ENCODE measurements around the gene ATG9B. TPM values are rescaled to one million over a fixed set of nuclear protein-coding genes. Genes with fewer than 3 reads are reported as not detected.

Gene ATG9B
- total RNA-seq, 3 donors from 2014 or later (not counting 1 experiment from before 2014, with no cell fraction given): 4.4 to 4.6 (median 4.5) TPM

DNA sequence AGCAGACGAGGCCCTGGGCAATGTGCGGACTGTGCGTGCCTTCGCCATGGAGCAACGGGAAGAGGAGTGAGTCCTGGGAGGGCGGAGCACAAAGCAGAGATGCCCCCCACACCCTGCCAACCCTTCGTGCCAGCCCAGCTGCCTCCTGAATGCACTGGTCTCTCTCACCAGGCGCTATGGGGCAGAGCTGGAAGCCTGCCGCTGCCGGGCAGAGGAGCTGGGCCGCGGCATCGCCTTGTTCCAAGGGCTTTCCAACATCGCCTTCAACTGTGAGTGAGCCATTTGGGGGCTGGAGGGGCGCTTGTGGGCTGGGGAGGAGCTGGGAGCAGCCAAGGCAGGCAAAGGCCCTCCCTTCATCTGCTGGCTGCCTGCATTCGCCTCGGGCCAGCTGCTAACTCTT, 11.6 kb upstream of the ATG9B start:
- TF ChIP-seq, protein P1, sequence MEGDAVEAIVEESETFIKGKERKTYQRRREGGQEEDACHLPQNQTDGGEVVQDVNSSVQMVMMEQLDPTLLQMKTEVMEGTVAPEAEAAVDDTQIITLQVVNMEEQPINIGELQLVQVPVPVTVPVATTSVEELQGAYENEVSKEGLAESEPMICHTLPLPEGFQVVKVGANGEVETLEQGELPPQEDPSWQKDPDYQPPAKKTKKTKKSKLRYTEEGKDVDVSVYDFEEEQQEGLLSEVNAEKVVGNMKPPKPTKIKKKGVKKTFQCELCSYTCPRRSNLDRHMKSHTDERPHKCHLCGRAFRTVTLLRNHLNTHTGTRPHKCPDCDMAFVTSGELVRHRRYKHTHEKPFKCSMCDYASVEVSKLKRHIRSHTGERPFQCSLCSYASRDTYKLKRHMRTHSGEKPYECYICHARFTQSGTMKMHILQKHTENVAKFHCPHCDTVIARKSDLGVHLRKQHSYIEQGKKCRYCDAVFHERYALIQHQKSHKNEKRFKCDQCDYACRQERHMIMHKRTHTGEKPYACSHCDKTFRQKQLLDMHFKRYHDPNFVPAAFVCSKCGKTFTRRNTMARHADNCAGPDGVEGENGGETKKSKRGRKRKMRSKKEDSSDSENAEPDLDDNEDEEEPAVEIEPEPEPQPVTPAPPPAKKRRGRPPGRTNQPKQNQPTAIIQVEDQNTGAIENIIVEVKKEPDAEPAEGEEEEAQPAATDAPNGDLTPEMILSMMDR (IDR thresholded peaks at IDR 0.05): no peak
- H3K9me3 ChIP-seq (ENCODE audit: control insufficient read depth, insufficient read depth, low read length): no peaks in the 10 kb centered on the region
- H3K27ac Mint-ChIP-seq: no peak overlapping the region
- no peak overlapping the region for H3K4me3 Mint-ChIP-seq
- H3K4me3 ChIP-seq (ENCODE audit: low read length): no peak overlapping the region
- ATAC-seq (no peak), DNase-seq (no peak)
- H3K27ac ChIP-seq (ENCODE audit: low read length): no peak overlapping the region
- no peaks in the 10 kb centered on the region for H3K4me1 ChIP-seq (ENCODE audit: control insufficient read depth, insufficient read depth, low read length)
- no peaks in the 10 kb centered on the region for H3K36me3 Mint-ChIP-seq
- WGBS (ENCODE audit: insufficient coverage): 96% methylated on average over 17 of the region's 17 CpGs
- peaks cover 9 to 14% of the 10 kb centered on the region in 2 donors for H3K4me1 Mint-ChIP-seq
- peaks cover 23% of the 10 kb centered on the region for H3K36me3 ChIP-seq (ENCODE audit: control insufficient read depth, insufficient read depth, low read length)
- no peaks in the 10 kb centered on the region for H3K27me3 ChIP-seq (ENCODE audit: control insufficient read depth, insufficient read depth, low read length)
- no peaks in the 10 kb centered on the region for H3K27me3 Mint-ChIP-seq (ENCODE audit: low read depth in 2 of 2)
- intact Hi-C loops (cut with micrococcal nuclease): no loop called here
- no peaks in the 10 kb centered on the region for H3K9me3 Mint-ChIP-seq

DNA sequence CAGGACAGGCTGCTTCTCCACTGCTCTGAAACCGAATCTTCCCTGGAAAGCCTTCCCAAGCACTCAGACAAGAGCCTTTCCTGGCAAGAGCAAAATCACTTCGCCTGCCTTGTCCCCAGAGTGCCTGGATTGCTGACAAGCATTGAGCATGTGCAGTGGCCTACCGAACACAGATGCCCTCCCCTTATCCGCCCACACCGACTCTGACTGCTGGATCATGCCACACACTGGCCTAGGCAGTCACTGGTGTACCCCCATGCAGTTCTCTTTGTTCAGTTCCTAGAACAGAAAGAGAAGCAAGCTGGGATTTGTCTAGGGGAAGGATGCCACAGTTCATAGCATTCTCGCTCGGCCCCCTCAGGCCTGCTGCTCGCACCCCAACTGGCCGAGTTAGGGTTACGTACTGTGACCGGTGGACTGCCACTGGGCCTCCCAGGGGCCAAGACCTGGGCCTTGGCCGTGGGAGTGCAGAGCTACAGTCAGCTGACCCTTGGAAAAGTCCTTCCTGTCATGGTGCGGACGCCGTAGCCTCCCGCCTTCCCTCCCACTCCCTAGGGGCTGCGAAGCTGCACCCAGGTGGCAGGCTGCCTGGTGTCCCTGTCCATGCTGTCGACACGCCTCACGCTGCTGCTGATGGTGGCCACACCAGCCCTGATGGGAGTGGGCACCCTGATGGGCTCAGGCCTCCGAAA, 10.9 kb upstream of the ATG9B start:
- intact Hi-C loops (cut with micrococcal nuclease): no loop called here
- Histone ChIP-seq H3K36me3 (ENCODE audit: control insufficient read depth, insufficient read depth, low read length) (peaks cover 23% of the 10 kb centered on the region), H3K4me1 (ENCODE audit: control insufficient read depth, insufficient read depth, low read length) (no peaks in the 10 kb centered on the region), H3K9me3 (ENCODE audit: control insufficient read depth, insufficient read depth, low read length) (no peaks in the 10 kb centered on the region), H3K27me3 (ENCODE audit: control insufficient read depth, insufficient read depth, low read length) (no peaks in the 10 kb centered on the region), H3K27ac (ENCODE audit: low read length) (no peak overlapping the region), H3K4me3 (ENCODE audit: low read length) (no peak overlapping the region)
- Mint-ChIP-seq H3K9me3 (no peaks in the 10 kb centered on the region), H3K27ac (no peak overlapping the region), H3K4me1 (peaks cover 9 to 12% of the 10 kb centered on the region in 2 donors), H3K36me3 (no peaks in the 10 kb centered on the region), H3K27me3 (ENCODE audit: low read depth in 2 of 2) (no peaks in the 10 kb centered on the region), H3K4me3 (no peak overlapping the region)
- TF ChIP-seq, protein P1 (IDR thresholded peaks at IDR 0.05): no peak
- ATAC-seq (no peak), DNase-seq (no peak)
- 95% methylated on average over 21 of the region's 21 CpGs for WGBS (ENCODE audit: insufficient coverage)

GRCh38 chr7:151034312-151035025, 10.2 kb upstream of the ATG9B start:
- TF ChIP-seq, protein P1 (IDR thresholded peaks at IDR 0.05): no peak
- H3K27me3 ChIP-seq (ENCODE audit: control insufficient read depth, insufficient read depth, low read length): no peaks in the 10 kb centered on the region
- peaks cover 2 to 5% of the 10 kb centered on the region in 2 donors for H3K4me1 Mint-ChIP-seq
- no peak for DNase-seq
- no peaks in the 10 kb centered on the region for H3K4me1 ChIP-seq (ENCODE audit: control insufficient read depth, insufficient read depth, low read length)
- H3K27ac ChIP-seq (ENCODE audit: low read length): no peak overlapping the region
- H3K4me3 Mint-ChIP-seq: no peak overlapping the region
- ATAC-seq: no peak
- intact Hi-C loops (cut with micrococcal nuclease): no loop called here
- H3K4me3 ChIP-seq (ENCODE audit: low read length): no peak overlapping the region
- no peaks in the 10 kb centered on the region for H3K9me3 Mint-ChIP-seq
- H3K36me3 Mint-ChIP-seq: no peaks in the 10 kb centered on the region
- H3K36me3 ChIP-seq (ENCODE audit: control insufficient read depth, insufficient read depth, low read length): peaks cover 23% of the 10 kb centered on the region
- H3K27me3 Mint-ChIP-seq (ENCODE audit: low read depth in 2 of 2): no peaks in the 10 kb centered on the region
- H3K9me3 ChIP-seq (ENCODE audit: control insufficient read depth, insufficient read depth, low read length): no peaks in the 10 kb centered on the region
- no peak overlapping the region for H3K27ac Mint-ChIP-seq
- WGBS (ENCODE audit: insufficient coverage): 95% methylated on average over 21 of the region's 21 CpGs
